Left cardiac atrium (tissue), 4 donors: ENCODE data around the gene TFCP2L1. TPM values are rescaled to one million over a fixed set of nuclear protein-coding genes. Genes with fewer than 3 reads are reported as not detected.
"Not testable (repeated sequence)": the region's sequence is repeated elsewhere in the genome, so short reads cannot be mapped to it uniquely, and the experiment has no call there.

Source experiments
- ATAC-seq, 2 donors: fragments of 200-7000 bp; cut with Tn5 transposase; one replicate each; pipeline ENCODE4 v1.9.1; 2020; ENCODE audit warnings: mild to moderate bottlenecking in 2 of 2, moderate library complexity in 2 of 2
- DNase-seq: peaks from one replicate; pipeline ENCODE4 v3.0.0-alpha.2; 2020
- intact Hi-C, 2 donors: fragments of 100-400 bp; cut with DNase I; formaldehyde crosslinking; loops; one replicate each; pipeline versions ENCODE4 v1.14.1 to v1.15.1; 2022 to 2023
- total RNA-seq, 2 donors: library from RNA; stranded (reverse); fragmentation: NEBNext Ultra II Directional; extraction: Animal tissue kit (Norgen Biotek cat#: 25700); gene quantifications; one replicate each; pipeline ENCODE4 v1.2.1, GENCODE V29; 2021
- donor health status: DM: no; HTN: yes; CAD: no.
- donor health status: DM: no; HTN: yes; CAD: no; lungs with severe emphysema.
- donor health status: DM: yes; HTN: yes; CAD: no.
- donor health status: Dilated cardiomyopathy.

Gene TFCP2L1
- total RNA-seq, 2 donors from 2014 or later: 0.60 to 0.82 TPM

DNA sequence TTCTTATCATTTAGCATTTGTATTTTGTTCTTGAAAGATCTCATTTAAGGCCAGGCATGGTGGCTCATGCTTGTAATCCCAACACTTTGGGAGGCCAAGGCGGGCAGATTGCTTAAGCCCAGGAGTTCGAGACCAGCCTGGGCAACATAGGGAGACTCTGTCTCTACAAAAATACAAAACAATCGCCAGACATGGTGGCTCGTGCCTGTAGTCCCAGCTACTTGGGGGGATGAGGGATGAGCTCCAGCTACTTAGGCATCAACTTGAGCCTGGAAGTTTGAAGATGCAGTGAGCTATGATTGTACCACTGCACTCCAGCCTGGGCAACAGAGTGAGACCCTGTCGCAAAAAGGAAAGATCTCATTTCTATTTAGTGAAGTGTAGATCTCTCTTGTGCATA lies 12.9 kb upstream of the TFCP2L1 start:
- ATAC-seq, DNase-seq: not testable (repeated sequence)
- intact Hi-C loops: loop anchor here in 1 of 2 donors (10.0 kb wide), 1 partner anchor 203 kb away; no protein-coding TSS in a partner anchor

DNA sequence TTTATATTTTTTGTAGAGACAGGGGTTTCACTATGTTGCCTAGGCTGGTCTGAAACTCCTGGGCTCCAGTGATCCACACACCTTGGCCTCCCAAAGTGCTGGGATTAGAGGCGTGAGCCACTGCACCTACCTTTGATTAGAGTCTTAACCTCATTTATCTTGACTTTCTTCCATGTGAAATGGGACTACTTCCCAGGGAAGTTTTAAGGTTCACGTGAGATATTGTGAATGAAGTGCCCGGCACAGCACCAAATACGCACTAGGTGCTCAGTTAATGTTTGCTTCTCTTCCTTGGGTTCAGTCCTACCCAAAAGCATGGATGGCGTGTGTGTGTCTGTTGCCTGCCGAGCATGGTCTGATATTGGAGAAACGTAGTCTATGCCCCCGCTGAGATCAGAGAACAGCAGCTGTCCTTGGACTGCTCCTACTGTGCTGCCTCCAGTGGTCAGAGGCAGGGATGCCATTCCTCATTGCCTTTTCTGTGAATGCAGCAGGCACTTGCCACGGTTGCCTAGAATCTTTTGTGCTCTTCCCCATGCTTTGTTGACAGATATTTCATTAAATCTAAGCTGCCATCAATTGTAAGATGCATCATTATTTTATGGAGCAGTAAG lies 12.3 kb upstream of the TFCP2L1 start:
- peak in 1 of 2 donors; percentile 60 for ATAC-seq
- intact Hi-C loops: loop anchor here in 1 of 2 donors (10.0 kb wide), 1 partner anchor 203 kb away; no protein-coding TSS in a partner anchor
- no peak for DNase-seq

DNA sequence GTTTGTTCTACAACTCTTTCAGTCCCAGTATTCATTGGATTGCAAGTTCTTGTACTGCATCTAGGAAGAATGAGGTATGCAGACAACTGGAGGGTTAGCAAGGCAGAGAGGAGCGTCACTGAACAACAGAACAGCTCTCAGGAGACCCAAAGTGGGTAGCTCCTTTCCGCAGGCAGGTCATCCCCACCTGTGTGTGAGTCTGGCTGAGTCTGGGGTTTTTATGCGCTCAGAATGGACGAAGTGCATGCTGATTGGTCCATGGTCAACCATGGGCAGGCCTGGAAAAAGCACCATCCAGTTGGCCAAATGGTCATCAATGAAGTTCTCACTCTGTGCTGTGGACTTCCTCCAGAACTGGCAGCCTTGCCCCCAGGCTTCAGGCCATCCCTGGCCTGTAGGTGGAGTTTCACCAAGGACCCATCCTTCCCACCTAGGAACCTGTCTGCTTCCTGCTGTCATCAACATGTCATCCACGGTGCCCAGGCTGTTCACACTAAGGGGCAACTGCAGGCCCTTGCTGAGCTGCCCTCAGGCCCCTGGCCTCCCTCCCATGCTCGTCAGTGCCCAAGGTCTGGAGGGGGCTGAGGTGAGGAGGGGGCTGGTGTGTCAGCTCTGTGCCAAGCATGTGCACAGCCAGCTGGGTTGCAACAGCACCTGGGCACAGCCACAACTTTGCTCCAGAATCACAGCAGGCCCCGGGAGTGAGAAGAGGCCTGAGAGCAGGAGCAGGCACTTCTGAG lies 11.1 kb upstream of the TFCP2L1 start:
- intact Hi-C loops: loop anchor here in 1 of 2 donors (10.0 kb wide), 1 partner anchor 201 kb away; no protein-coding TSS in a partner anchor
- ATAC-seq: no peak
- DNase-seq: no peak

DNA sequence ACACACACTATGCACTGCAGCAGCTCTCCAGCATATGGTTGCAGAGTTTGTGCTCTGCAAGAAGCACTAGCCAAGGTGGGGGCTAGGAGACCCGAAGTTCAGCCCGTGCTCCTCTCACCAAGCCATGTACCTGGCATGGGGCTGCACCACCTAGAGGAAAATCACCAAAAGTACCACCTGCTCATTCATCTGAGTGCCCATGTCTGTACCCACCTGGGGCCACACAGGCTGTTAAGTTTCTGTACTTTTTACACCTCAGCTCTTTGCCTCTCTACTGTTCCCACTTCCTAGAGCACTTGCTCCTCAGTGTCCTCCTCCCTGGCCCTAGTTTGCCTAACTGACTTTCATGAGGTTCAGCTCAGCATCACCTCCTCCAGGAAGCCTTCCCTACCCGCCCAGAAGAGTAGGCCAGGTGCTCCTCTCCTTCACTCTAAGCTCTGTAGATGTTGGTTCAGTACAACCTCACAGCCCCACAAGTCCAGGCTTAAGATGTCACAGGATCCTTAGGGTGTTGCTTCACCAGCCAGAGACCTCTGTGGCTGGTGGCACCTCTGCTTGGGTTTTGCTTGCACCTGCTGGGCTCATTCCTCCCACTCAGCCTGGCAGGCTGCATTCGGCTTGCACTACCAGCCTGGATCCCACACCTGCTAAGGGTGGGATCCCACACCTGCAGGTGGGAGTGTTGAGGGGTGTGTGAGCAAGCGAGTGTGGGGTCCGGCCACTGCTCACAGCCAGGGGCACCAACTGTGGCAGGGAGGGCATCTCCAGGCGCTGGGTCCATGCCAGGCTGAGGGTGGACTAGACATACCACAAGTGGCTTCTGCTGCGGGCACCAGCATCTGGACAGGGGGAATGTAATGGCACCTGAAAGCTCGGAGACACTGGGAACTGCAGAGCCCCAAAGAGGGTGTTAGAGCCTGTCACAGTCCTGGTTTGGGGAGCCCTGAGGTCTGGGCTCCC lies 10.2 kb upstream of the TFCP2L1 start:
- ATAC-seq: no peak
- intact Hi-C loops: loop anchor here in 1 of 2 donors (10.0 kb wide), 1 partner anchor 200 kb away; no protein-coding TSS in a partner anchor
- DNase-seq: no peak

DNA sequence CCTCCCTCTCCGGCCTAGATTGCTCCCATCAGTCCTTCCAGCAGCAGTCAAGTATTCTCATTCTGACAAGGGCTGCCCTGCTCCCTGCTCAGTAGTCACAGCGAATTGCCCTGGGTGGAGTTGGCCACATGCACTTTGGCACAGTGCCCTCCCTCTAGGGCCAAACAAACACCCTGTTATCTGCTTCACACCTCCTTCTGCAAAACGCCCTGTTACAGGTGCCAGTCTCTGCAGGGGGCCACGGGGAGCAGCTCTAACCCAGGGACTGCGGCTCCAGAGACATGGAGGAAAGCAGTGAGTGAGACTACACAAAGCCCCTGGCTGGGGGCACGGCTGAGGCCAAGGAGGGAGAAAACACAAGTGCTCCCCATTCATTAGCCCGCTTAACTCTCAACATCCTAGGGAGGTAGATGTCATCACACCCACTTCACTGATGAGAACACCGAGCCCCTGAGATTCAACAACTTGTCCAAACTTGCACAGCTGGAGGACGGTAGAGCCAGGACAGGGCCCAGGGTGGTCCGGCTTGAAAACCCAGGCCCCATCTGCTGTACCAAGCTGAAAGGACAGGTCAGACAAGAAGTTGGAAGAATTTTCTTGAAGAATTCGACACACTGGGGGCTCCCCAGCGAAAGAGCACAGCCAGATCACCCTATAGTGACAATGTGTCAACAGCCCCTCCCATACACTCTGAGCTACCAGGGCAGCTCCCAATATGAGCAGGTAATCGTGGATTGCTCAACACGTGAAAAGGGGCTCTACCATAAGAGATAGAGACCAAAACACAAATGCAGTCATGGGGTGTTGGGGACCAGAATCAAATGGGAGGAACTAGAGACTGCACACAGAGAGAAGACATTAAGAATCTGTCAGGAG lies 8.7 kb upstream of the TFCP2L1 start:
- no peak for DNase-seq
- intact Hi-C loops: loop anchor here in 1 of 2 donors (10.0 kb wide), 1 partner anchor 199 kb away; no protein-coding TSS in a partner anchor
- peak; percentile 77 to 82 for ATAC-seq

DNA sequence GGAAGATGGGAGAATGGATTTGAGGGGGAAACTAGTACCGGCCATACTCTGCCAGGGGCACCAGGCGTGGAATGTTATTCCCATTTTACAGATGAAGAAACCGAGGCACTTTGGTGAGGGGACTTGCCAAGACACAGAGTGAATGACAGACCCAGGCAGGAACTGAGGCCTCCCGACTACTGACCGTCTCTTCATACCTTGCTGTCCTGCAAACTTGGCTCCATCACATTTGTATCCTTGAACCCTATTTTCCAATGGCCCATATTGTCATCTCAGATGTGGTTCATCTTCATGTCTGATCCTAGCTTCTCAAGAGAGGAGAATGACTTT lies 6.2 kb upstream of the TFCP2L1 start:
- no peak for ATAC-seq
- no peak for DNase-seq
- intact Hi-C loops: loop anchor here in 1 of 2 donors (10.0 kb wide), 1 partner anchor 196 kb away; no protein-coding TSS in a partner anchor

DNA sequence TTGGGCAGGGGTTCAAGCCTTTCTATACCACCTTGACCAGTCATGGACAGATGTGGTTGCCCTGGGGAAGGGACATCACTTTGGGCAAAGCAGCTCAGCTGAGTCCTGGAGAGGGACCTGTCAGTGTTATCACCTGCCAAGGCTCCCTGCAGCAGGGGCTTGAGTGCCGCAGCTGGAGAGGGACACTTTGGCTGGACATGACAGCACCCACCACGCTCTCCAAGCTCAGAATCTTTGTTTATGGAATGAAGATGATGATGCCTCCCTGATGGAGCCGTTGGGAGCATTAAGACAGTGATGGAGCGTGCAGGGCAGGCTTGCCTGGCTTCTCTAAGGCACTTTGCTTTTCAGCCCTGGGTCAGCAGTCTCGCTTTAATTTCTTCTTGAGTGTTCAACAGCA lies 4.3 kb upstream of the TFCP2L1 start:
- no peak for DNase-seq
- no peak for ATAC-seq
- intact Hi-C loops: no loop called here

DNA sequence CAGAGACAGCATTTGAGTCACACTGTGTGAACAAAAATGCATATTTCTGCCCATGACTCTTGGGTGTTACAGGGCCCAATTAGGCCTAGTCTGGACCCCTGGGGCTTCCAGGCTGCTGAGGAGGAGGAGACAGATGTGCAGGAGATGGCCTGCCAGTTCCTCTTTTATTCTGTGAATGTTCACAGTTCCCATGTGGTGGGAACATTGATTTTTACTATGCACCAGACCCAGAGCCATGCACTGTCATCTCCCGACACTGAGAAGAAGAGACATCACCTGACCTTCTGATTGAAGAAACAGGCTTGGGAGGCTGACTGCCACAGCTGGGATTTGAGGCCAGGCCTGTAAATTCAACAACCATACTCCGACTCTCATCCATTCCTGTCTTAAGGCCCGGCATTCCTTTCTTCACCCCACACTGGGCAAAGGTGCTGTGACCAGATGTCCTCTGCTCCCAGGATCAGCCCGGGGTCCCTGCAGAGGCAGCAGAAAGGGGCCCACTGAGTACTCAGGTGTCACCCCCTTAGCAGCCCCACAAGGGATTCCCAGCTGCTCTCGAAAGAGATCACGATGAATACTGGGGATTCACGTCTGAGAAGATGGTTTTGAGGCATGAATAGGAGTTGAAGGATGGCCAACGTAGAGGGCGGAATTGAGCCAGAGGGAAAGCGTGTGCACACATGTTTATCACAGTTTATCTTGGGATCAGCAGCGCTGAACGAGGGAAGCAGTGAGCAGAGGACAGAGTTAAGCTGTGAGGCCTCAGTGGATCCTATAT lies 3.6 kb upstream of the TFCP2L1 start:
- no peak for DNase-seq
- intact Hi-C loops: no loop called here
- ATAC-seq: no peak

DNA sequence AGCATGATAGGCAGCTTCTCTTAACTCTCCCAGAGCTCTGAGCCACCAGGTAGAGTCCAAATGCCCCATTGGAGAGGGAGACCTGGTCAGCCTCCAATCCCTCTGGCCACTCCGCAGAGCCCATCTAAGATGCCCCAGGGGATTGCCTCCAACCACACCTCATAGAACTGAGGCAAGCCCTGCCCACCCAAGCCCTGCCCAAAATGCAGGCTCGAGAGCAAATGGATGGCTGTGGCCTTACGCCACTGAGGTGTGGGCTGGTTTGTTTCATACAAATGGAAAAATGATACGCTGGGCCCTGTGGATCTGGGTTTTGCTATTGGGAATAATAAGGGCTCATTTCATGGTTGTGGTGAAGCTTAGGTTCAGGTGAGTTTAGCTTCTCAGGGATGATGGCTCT lies 3.0 kb upstream of the TFCP2L1 start:
- DNase-seq (no peak), ATAC-seq (no peak)
- intact Hi-C loops: no loop called here

DNA sequence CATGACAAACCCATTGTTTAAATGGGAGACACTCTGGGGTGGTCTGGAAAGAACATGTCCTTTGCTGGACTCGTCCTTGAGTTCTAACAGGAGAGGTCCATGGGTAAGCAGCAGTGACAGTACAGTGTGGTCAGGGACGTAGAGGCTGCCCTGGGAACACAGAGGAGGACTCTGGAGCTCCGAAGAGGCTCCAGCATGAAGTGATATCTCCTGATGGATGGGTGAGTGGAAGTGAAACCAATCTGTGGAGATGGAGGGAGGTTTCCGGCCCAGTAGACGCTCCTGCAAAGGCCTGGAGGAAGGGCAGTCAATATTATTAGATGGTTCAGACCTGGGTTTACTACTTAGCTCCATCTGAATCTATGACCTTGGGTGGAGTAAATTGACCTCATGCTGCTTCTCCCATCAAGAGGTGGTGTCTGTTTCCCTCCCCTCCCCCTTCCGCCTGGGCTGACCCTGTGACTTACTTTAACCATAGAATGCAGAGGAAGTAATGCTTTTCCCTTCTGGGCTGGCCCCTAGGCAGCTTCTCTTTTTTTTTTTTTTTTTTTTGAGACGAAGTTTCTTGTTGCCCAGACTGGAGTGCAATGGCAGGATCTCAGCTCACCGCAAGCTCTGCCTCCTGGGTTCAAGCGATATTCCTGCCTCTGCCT lies 2.3 kb upstream of the TFCP2L1 start:
- DNase-seq: no peak
- intact Hi-C loops: no loop called here
- ATAC-seq: peak in 1 of 2 donors; percentile 46

DNA sequence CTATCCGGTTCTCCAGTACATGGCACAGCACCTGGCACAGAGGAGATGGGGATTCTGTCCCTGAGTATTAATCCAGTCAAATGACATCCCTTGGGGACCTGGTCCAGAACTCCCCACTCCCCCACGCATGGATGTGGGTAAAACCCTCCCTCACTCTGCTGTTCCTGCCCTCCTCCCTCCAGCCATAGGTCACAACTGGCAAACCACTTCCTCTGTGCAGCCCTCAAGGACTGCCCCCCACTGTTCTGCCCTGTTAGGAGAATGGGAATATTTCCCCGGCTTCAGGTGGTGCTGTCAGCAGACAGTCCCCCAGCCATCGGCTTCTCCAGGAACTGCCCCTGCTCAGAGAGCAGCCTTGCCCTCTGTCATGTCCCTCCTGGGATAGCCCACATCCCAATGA lies 1.5 kb upstream of the TFCP2L1 start:
- intact Hi-C loops: no loop called here
- no peak for DNase-seq

DNA sequence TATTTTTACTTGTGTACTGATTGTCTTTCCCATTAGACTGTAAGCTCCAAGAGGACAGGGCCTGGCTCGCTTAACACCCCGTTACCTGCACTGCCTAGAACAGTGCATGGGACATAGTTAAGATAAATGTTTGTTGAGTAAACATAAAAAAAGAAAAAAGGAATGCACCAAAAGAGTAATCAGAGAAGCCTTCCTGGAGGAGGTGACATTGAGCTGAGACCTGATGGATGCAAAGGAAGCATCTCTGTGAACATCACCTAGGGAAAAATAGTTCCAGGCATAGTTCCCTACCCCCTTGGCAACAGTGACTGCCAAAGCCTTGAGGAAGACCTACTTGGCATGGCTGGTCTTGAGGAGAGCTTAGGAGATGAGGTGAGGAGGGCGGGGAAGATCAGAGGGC lies 924 bp upstream of the TFCP2L1 start:
- DNase-seq: no peak
- ATAC-seq: no peak
- intact Hi-C loops: no loop called here

More for the DNA sequence above, 1.5 kb upstream of the TFCP2L1 start:
- ATAC-seq: no peak

DNA sequence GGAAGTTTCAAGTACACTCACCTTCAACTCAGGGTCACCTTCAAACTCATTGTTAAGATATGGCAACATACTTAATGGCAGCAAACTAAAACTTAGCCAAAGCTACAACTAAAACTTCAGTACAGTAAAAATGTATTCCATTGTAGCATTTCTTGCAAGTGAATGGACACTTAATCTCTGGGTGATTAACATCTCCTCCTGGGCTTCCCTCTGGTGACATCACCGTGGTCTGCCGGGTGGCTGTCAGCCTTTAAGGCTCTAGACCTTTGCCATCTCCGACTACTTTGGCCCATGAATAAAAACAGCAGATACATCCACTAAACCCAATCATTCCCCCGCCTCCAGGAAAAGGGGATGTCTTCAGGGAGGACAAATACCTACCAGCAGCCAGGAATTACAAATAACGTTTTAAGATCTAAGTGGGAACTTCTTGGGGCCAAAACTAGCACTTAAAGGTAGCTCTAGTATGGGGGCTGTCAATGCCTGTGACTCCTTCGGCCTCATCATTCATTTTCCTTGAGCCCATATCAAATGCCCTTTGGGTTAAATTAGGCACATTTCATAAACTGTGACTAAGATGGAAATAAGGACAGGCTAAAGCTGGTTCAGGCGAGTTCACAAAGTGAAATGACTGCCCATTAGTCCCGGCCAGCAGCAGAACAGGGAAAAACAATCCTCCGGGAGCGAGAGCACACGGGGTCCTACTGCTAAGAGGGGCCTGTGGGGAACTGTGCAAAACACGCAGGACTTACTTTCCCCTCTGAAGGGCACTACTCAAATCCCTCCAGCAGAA lies 1.1 kb downstream of the TFCP2L1 start:
- no peak for DNase-seq
- intact Hi-C loops: no loop called here
- no peak for ATAC-seq

DNA sequence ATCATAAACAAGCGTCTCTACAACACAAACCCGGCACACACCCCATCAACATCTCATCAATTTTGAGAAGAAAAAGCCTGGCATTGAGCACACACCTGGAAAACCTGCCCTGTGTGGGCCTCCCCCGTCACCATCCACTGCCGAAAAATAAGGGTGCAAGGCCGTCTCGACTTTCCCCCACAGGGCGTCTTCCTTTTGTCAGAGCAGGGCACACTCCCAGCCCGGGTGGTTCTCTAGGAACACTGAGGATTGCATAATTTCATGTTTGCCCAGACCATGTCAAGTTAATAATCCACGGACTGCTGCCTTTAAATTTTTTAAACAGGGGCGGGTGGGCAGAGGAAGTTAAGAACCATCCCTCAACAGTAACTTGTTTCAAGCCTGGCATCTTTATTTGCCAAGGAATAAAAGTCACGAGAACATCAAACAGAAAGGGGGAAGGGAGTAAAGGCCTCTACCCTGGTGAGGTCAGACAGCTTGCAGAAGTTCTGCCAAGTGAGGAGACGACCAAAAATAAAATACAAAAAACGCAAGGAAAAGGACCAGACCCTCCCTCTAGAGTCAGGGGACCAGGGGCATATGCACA lies 2.1 kb downstream of the TFCP2L1 start:
- ATAC-seq (no peak), DNase-seq (no peak)
- intact Hi-C loops: no loop called here

DNA sequence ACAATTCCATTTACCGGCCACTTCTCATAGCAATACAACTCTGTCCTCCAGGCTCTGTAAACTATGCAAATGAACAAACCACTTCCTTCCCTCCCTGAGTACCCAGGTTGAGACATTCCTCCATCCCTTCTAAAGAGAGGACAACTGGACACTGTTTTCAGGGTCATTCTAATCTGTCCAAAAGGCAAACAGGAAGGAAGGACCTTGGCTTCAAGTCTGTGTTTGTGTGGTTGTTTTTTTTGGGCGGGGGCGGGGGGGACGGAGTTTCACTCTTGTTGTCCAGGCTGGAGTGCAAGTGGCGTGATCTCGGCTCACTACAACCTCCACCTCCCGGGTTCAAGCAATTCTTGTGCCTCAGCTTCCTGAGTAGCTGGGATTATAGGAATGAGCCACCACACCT lies 3.3 kb downstream of the TFCP2L1 start:
- no peak for DNase-seq
- intact Hi-C loops: no loop called here
- ATAC-seq: no peak

DNA sequence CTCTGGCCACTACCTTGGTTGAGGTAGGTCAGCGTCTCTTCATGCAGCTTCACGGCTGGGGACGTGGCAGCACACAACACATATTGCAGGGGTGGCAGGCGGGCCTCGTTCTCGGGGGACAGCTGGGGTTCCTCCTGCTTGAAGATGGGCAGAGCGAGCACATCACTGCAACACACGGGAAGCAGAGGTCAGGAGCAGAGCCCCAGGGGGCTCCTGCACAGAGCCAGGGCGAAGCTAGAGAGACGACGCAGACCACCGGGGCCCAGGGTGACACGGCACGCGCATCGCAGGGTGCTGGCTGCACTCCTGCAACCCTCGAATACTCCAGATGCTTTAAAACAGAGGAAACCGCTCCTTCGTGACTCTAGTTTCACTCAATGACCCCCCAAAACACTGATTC lies 3.9 kb downstream of the TFCP2L1 start:
- DNase-seq (no peak), ATAC-seq (no peak)
- intact Hi-C loops: no loop called here
